Measurements from ENCODE around the gene KRTAP10-5. TPM values are rescaled to one million over a fixed set of nuclear protein-coding genes. Genes with fewer than 3 reads are reported as not detected.

The KRTAP10-5 gene
- total RNA-seq, 4 donors from 2014 or later, result not detected

DNA sequence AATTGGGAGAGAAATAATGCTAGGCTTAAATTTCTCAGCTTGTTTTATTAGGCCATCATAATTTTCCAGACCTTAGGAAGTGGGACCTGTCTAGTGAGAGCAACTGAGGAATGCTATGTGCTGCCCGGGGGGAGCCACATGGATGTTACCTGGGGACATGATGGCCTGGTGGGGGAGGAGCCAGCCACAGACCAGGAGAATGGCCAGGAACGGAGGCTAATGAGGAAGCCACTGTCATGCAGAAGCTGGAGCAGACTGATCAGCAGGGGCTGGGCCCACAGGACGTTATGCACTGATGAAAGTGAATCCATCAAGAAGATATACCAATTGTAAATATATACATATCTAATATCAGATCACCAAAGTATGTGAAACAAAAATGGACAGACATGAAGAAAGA is 35.8 kb downstream of the KRTAP10-5 start:
- TF ChIP-seq, protein P1, sequence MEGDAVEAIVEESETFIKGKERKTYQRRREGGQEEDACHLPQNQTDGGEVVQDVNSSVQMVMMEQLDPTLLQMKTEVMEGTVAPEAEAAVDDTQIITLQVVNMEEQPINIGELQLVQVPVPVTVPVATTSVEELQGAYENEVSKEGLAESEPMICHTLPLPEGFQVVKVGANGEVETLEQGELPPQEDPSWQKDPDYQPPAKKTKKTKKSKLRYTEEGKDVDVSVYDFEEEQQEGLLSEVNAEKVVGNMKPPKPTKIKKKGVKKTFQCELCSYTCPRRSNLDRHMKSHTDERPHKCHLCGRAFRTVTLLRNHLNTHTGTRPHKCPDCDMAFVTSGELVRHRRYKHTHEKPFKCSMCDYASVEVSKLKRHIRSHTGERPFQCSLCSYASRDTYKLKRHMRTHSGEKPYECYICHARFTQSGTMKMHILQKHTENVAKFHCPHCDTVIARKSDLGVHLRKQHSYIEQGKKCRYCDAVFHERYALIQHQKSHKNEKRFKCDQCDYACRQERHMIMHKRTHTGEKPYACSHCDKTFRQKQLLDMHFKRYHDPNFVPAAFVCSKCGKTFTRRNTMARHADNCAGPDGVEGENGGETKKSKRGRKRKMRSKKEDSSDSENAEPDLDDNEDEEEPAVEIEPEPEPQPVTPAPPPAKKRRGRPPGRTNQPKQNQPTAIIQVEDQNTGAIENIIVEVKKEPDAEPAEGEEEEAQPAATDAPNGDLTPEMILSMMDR (IDR thresholded peaks at IDR 0.05 in 4 of 5, conservative IDR thresholded peaks at IDR 0.05 in 1 of 5), result no peak
- TF ChIP-seq POLR2A (IDR thresholded peaks at IDR 0.05), result no peak
- in situ Hi-C loops (cut with MboI; ENCODE audit: low sequenced_read_pairs in 4 of 4) (no loop called here), intact Hi-C loops (cut with DNase I; ENCODE audit: low total_unique reads) (no loop called here)
- no peak overlapping the region for H3K4me3 ChIP-seq
- no peaks in the 10 kb centered on the region for H3K36me3 ChIP-seq
- DNase-seq (no peak), ATAC-seq (no peak)
- H3K4me1 ChIP-seq, result no peaks in the 10 kb centered on the region
- peaks cover 9 to 29% (median 27%) of the 10 kb centered on the region in 3 donors for H3K27me3 ChIP-seq
- H3K9me3 ChIP-seq, result no peaks in the 10 kb centered on the region
- H3K27ac ChIP-seq, result no peak overlapping the region

DNA sequence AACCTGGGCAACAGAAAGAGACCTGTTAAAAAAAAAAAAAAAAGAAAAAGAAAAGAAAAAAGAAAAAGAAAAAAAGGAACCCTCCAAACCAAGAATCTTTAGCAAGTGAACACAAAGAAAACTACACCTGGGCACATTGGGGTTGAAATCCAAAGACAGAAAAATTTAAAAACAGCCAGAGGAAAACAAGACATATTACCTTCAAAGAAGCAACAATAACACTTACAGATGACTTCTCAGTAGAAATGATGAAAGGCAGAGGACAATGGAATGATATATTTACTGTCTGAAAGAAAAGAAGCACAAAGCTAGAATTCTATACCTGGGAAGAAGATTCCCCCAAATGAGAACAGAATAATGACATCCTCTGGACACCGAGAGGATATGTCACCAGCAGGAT is 37.7 kb downstream of the KRTAP10-5 start:
- intact Hi-C loops (cut with DNase I; ENCODE audit: low total_unique reads), result no loop called here
- Histone ChIP-seq H3K4me3 (no peak overlapping the region), H3K27ac (no peak overlapping the region), H3K9me3 (no peaks in the 10 kb centered on the region), H3K27me3 (peaks cover 13 to 23% (median 20%) of the 10 kb centered on the region in 3 donors), H3K36me3 (no peaks in the 10 kb centered on the region), H3K4me1 (no peaks in the 10 kb centered on the region)
- in situ Hi-C loops (cut with MboI; ENCODE audit: low sequenced_read_pairs in 4 of 4), result no loop called here
- no peak for ATAC-seq
- no peak for DNase-seq
- TF ChIP-seq, protein P1 (IDR thresholded peaks at IDR 0.05 in 4 of 5, conservative IDR thresholded peaks at IDR 0.05 in 1 of 5), result no peak
- TF ChIP-seq POLR2A (IDR thresholded peaks at IDR 0.05), result no peak

DNA sequence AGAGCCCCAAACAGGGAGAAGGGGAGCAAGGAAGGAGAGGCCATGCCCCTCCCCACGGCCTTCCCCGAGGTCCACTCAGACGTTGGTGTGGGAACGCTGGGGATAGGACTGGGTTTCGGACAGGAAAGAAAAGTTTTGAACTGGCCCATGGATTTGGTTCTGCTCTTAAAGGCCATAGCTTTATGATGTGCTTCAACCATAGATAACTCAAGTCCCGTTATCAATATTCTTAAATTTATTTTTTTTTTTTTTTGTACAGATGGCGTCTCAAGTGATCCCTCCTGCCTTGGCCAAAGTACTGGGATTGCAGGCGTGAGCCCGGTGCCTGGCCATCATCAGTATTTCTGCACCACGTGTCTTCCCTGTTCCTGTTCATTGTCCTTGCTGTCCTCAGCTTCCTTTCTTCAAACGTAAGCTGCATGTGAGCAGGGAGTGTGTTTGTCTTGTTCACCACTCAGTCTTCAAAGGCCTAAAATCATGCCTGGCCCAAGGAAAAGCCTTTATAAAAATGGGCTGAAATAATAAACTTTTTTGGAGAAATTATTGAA is 39.6 kb downstream of the KRTAP10-5 start:
- no peaks in the 10 kb centered on the region for H3K9me3 ChIP-seq
- no peak overlapping the region for H3K27ac ChIP-seq
- ATAC-seq (no peak), DNase-seq (no peak)
- H3K4me1 ChIP-seq, result no peaks in the 10 kb centered on the region
- peaks cover 17 to 23% (median 18%) of the 10 kb centered on the region in 3 donors for H3K27me3 ChIP-seq
- H3K36me3 ChIP-seq, result no peaks in the 10 kb centered on the region
- intact Hi-C loops (cut with DNase I; ENCODE audit: low total_unique reads) (no loop called here), in situ Hi-C loops (cut with MboI; ENCODE audit: low sequenced_read_pairs in 4 of 4) (no loop called here)
- TF ChIP-seq, protein P1 (IDR thresholded peaks at IDR 0.05 in 4 of 5, conservative IDR thresholded peaks at IDR 0.05 in 1 of 5), result no peak
- no peak overlapping the region for H3K4me3 ChIP-seq

DNA sequence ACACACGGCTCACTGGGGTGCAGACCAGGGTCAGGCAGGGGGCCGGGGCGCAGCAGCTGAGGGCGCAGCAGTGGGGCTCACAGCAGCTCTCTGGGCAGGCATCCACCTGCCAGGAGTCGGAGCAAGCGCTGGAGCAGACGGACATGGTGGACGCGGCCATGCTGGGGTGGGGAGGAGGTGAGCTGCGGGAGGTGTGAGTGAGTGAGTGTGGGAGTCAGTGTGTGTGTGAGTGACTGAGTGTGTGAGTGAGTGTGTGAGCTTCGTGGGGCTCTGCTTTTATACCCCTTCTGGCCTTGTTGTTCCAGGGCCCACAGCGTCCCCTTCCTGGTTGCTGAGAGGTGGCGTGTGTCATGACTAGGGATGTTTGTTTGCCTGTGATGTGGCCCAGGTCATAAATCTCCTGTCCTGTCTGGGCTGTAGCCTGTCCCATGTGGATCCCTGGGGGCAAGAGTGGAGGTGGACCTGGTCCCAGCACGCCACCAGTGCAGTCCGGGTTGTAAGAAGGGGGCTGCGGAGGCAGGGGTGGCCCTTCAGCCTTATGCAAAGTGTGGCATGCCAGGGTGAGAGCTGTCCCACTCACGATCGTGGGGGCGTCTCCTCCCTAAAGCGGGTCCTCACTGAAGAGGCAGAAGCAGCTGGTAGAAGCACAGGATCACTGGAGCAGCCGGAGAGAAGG is 40.3 kb downstream of the KRTAP10-5 start, which contains the start of gene KRTAP10-1:
TSS of gene KRTAP10-1 (minus strand) at position 205 of the 676 bp plus-strand sequence. CDS start at position 160, 45 bp downstream.
- Histone ChIP-seq H3K36me3 (no peaks in the 10 kb centered on the region), H3K4me1 (no peaks in the 10 kb centered on the region), H3K27ac (no peak within 1 kb of the TSS), H3K9me3 (no peaks in the 10 kb centered on the region), H3K4me3 (no peak within 1 kb of the TSS), H3K27me3 (peaks cover 17 to 23% (median 18%) of the 10 kb centered on the region in 3 donors)
- ATAC-seq (no peak), DNase-seq (no peak)
- in situ Hi-C loops (cut with MboI; ENCODE audit: low sequenced_read_pairs in 4 of 4), result no loop called here
- TF ChIP-seq POLR2A (IDR thresholded peaks at IDR 0.05), result no peak
- TF ChIP-seq, protein P1 (IDR thresholded peaks at IDR 0.05 in 4 of 5, conservative IDR thresholded peaks at IDR 0.05 in 1 of 5), result no peak
- intact Hi-C loops (cut with DNase I; ENCODE audit: low total_unique reads), result no loop called here

Data from gastrocnemius medialis (tissue), 4 donors.